Stimulated activated naive CD4-positive, alpha-beta T cell (primary cell): ENCODE measurements around the gene BOLA2B.

Experiments used
- DNase-seq, 6 experiments: peaks; one replicate each; lab custom pipeline; 2025; lab: John Stamatoyannopoulos, UW

BOLA2B gene

GRCh38 chr16:30143347-30143702 lies 50.1 kb downstream of the BOLA2B start:
- no peak for DNase-seq
